Measurements from ENCODE around the gene RAB36. TPM values are rescaled to one million over a fixed set of nuclear protein-coding genes. Genes with fewer than 3 reads are reported as not detected.
A peak's percentile ranks its signal among the peaks of the same experiment; 100 is the strongest.

The RAB36 gene
- total RNA-seq, 1 donor from 2014 or later = 0.20 TPM

- DNase-seq (ENCODE audit: low read depth in 2 of 2) = no peak
Measured at GRCh38 chr22:23157560-23158515, 12.6 kb downstream of the RAB36 start.

DNA sequence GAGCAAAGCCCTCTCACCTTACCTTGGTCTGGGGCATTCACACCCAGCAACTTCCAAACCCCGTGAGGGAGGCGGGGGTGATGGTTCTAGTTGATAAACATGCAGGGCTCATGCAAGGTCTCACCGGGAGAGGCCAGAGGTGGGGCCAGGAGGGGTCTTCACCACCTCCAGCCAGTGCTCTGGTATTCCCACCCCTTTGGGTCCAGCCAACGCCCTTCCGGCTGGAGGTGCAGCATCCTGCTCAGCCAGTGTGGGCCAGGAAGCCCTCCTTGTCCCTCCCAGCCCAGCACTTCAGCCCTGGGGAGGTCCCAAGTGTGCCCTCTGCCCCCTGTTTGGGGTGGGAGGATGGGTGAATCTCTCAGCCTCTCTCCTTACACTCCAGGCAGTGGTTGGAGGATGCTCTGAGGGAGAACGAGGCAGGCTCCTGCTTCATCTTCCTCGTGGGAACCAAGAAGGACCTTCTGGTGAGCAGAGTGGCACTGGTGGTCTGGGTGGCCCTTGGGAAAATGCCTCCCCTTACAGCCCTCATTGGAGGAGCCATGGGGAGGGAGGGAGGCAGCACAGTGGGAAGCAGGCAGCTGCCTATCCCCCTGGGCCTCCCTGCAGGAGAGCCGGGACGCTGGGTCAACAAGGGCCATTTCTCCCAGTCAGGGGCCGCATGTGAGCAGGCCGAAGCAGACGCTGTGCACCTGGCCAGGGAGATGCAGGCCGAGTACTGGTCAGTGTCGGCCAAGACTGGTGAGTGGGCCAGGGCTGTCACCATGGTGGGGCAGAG, 13.4 kb downstream of the RAB36 start:
- DNase-seq (ENCODE audit: low read depth in 2 of 2) = no peak

DNA sequence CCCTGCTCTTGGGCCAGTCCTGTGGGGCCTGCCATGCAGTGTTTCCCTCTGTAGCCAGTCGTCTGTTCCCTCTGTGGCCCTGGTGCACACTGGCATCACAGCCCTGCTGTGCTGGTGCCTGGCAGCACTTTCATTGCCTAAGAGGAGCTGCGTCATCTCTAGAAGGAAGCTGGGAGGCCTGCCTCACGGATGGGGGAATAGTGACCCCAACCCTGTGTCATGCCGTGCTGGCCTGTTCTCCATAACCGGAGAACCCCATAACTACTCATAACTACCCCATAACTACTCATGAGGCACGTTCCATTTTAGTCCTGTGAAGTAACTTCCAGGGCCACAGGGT, 14.0 kb downstream of the RAB36 start:
- DNase-seq (ENCODE audit: low read depth in 2 of 2) = no peak

GRCh38 chr22:23161029-23161428, 15.8 kb downstream of the RAB36 start:
- no peak for DNase-seq (ENCODE audit: low read depth in 2 of 2)

DNA sequence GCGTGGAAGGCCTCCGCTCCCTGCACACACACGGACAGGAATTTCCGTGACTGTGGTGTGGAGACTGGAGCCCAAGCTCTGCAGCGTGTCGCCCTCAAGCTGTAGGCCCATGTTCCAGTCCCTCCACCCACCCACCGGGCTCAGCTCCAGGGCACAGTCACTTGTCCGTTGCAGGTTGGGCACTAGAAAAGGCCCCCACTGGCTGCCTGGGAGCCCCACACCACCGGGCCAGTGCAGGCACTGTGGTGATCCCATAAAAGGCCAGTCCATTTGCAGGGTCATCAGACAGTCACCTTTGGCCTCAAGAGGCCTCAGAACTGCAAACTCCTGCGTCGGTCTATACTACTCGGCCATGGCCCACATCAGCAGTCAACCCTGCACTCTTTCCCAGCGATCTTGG, 16.3 kb downstream of the RAB36 start:
- DNase-seq (ENCODE audit: low read depth in 2 of 2) = no peak

GRCh38 chr22:23163665-23164064, 18.4 kb downstream of the RAB36 start:
- DNase-seq (ENCODE audit: low read depth in 2 of 2) = no peak

DNA sequence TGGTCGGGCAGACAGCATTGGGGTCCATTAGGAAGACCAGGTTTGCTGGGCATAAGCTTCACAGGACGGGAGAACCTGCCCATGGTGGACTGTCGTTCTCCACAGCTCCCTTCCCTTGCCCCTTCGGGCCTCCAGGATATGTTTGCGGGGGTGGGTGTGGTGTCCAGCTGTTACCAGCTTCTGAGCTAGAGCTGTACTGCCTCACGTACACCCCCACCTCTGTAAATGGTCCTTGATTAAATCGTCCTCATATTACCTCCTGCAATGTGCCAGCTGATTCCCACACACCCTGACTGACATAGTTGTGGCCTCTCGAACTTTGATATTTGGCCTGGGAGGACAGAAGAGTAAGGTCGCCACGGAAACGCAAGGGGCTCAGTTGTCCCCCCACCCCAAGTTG, 18.8 kb downstream of the RAB36 start:
- no peak for DNase-seq (ENCODE audit: low read depth in 2 of 2)

DNA sequence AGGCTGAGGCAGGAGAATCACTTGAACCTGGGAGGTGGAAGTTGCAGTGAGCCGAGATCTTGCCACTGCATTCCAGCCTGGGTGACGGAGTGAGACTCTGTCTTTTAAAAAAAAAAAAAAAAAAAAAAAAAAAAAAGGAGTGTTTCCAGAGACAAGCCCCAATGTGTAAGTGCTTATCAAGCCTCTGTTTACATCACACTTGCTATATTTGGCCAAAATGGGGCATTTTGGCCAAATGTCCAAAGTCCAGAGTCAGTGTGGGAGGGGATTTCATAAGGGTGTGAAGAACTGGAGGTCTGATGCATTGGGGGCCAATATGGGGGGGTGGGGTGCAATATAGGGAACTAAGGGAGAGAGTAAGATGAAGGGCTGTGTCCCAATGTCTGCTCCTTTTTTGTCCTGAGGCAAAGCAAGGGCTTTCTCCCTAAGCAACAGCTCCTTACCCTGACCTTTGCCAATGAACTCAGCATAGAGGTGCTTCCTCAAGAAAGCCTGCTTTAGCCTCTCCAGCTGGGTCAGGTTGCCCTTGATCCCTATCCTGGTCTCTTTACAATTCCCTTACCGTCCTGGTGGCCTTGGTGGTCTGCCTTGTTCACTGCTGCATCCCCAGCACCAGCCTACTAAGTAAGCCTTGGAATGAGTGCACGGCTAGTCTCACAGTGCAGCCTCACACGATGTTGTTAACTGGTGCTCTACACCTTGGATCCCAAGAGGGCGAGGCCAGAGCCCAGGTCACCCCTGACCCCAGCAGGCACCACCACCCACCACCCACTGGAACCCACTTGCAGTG, 21.0 kb downstream of the RAB36 start:
- no peak for DNase-seq (ENCODE audit: low read depth in 2 of 2)

DNA sequence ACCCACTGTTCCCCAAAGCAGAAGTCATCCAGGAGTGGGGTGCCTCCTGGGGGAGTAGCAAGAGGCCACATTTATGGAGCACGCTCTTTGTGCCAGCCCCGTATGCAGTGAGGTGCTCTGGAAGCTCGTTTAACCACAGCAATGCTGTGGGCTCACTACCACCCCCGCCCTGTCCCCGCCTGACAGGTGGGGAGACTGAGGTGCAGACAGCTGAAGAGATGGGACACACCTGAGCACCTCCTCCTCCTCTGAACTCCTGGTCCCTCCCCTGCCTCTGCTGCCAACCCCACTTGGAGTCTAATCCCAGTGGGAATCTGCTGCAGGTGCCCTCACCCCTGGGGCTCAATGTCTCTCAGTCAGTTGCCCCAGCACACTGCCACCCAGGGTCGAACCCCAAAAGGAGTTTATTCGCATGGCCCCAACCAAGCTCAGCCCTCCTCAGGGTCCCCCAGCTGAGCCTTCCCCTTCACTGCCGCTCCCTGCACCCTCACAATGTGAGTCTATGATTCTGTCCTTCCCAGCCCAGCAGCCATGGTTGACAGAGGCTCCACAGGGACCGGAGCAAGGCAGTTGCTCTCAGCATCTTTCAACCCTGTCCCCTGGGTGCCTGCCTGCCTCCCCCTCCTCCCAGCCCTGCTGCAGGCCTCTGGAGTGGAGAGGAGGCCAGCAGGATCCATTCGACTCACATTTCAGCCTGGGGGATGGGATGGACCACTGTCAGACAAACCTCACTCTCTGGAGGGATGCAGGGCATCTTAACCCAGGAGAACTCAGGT, 21.8 kb downstream of the RAB36 start:
- no peak for DNase-seq (ENCODE audit: low read depth in 2 of 2)

DNA sequence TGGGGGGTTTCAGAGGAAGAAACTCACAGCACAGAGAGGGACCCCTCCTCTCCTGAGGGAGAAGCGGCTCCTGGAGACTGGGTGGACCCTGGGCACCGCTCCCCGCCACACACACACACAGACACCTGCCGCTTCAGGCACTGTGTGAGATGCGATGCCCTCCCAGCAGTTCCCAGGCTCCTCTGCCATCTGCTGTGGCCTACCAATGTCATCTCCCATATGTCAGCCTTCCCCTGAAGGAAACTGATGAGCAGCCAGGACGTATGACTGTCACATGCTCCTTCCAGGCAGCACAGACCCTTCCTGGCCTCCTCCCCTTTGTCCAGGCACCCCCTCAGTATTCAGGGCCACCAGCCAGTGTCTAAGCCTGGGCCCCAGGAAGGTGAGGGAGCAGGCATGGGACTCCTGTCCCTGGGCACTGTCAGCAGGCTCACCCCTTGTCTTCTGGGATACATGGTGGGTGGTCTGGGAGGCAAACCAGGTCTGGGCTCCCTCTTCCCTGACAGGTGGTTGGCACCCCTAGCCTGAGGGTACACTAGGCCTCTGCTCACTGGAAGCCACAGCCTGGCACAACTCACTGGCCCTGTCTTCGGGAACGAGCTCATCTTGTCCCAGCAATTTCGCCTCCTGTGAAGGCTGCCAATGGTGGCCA, 23.2 kb downstream of the RAB36 start:
- DNase-seq (ENCODE audit: low read depth in 2 of 2) = no peak

GRCh38 chr22:23169043-23169406, 23.7 kb downstream of the RAB36 start:
- no peak for DNase-seq (ENCODE audit: low read depth in 2 of 2)

GRCh38 chr22:23175817-23176644, 30.8 kb downstream of the RAB36 start:
- DNase-seq (ENCODE audit: low read depth in 2 of 2) = no peak

- no peak for DNase-seq (ENCODE audit: low read depth in 2 of 2)
Measured at GRCh38 chr22:23176645-23177027, 31.4 kb downstream of the RAB36 start.

GRCh38 chr22:23177197-23177596, 31.9 kb downstream of the RAB36 start:
- DNase-seq (ENCODE audit: low read depth in 2 of 2) = no peak

- DNase-seq (ENCODE audit: low read depth in 2 of 2) = peak; percentile 67 to 81
Measured at GRCh38 chr22:23178512-23179254, 33.4 kb downstream of the RAB36 start.

GRCh38 chr22:23179381-23180299, 34.4 kb downstream of the RAB36 start:
- peak in 1 of 2 donors; percentile 43 for DNase-seq (ENCODE audit: low read depth in 2 of 2)

GRCh38 chr22:23180301-23180892, 35.1 kb downstream of the RAB36 start, which contains the start of gene BCR:
BCR (plus strand) TSS chr22:23180509; CDS start chr22:23180961, 452 bp downstream.
- DNase-seq (ENCODE audit: low read depth in 2 of 2) = peak; percentile 82 to 89

All from lung microvascular endothelial cell (primary cell).